GM12872 (cell line): ENCODE results near the gene ANKS1B.

Experiments used
- CTCF ChIP-seq: IDR thresholded peaks from 3 replicates; pipeline ENCODE4 v1.5.1; 2011; ENCODE audit warnings: low read depth, mild to moderate bottlenecking, low read length, moderate library complexity; ENCODE audit not compliant: insufficient read depth

Gene ANKS1B

DNA sequence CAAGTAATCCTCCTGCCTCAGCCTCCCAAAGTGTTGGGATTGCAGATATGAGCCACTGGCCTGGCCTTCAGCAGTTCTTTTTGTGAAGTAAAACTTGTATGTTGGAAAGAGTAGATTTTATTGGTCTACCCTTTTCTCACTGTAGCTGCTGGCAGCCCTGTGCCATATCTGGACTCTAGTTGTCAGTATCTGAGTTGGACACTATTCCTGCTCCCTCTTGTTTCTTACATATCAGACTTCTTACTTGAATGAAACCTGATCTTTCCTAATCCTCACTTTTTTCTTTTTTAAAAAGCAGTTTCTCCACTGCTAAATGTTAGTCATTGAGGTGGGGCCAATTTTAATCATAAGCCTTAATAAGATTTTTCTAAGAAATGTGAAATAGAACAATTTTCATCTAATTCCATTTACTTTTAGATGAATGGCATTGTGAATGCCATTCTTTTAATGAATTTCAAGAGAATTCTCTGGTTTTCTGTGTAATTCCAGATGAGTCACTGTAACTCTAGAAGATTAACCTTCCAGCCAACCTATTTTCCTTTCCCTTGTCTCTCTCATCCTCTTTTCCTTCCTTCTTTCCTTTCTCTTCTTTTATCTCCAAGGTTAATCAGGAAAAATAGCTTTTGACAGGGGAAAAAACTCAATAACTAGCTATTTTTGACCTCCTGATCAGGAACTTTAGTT lies 1250.9 kb downstream of the ANKS1B start:
- TF ChIP-seq CTCF = no peak

- TF ChIP-seq CTCF = no peak
Observed at GRCh38 chr12:98730412-98730811, 1254.3 kb downstream of the ANKS1B start.

- TF ChIP-seq CTCF = no peak
Observed at GRCh38 chr12:98727196-98727595, 1257.5 kb downstream of the ANKS1B start.

- TF ChIP-seq CTCF = peak; percentile 53
Observed at GRCh38 chr12:98725476-98726247, 1259.1 kb downstream of the ANKS1B start.

GRCh38 chr12:98724384-98725155 lies 1260.2 kb downstream of the ANKS1B start:
- no peak for TF ChIP-seq CTCF

GRCh38 chr12:98721204-98721702 lies 1263.5 kb downstream of the ANKS1B start:
- TF ChIP-seq CTCF = no peak
